ENCODE data around the gene METTL23.
A peak's percentile ranks its signal among the peaks of the same experiment; 100 is the strongest.
"Not testable (repeated sequence)": the region's sequence is repeated elsewhere in the genome, so short reads cannot be mapped to it uniquely, and the experiment has no call there.

The METTL23 gene

GRCh38 chr17:76714822-76715495 is 11.7 kb upstream of the METTL23 start:
- peak; percentile 15 to 75 (median 63) for DNase-seq

- DNase-seq: no peak
Observed at GRCh38 chr17:76715496-76715830, 11.2 kb upstream of the METTL23 start.

DNA sequence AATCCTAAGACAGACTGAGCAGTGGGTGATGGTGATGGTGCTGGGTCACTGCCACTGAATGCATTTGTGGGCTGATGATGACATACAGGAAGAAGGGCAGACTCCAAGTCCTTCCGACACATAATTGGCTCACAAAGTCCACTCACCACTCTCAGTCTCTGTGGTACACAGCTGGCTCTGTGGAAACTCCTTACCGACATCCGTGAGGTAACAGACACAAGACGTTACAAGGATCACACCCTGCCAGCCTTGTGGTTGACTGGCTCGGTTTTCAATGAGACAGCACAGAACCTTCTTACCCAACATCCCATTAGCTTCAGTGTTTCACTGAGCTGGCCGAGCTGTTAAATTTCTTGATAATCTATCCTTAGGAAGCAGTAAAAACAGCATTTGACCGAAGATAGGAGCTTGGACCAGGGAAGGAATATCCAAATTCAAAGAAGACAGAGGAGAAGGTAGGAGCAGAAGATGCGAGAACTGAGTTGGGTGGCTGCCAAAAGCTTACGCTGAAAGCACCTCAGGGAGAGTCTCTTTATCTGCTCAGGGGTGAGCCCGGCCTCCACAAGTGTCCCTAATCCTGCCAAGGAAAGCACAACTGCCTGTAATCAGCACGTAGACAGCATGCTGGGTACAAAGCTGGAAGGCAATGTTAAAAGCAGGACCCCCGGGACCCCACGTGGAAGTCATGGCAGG is 10.3 kb upstream of the METTL23 start:
- no peak for DNase-seq

- DNase-seq: no peak
Observed at GRCh38 chr17:76716839-76717215, 9.8 kb upstream of the METTL23 start.

- no peak for DNase-seq
Observed at GRCh38 chr17:76718516-76718915, 8.1 kb upstream of the METTL23 start.

DNA sequence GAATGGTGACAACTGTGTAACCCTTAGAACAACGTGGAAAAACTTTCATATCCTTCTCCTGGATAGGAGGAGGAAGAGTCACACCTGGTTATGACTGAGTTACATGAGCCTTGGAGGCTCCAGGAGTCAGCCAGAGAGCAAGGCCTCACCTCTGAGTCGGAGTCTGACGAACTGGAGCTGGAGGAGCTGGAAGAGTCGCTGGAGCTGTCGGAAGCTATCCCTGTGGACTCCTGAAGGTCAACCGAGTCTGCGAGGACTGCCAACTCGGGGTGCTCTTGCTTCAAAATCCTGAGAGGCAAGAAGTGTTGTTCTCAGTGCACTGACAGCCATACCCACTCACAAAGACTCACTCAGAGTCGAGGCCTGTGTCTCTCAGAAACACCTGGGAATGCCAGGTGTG is 6.4 kb upstream of the METTL23 start:
- no peak for DNase-seq

- DNase-seq: no peak
Observed at GRCh38 chr17:76720941-76721340, 5.7 kb upstream of the METTL23 start.

DNA sequence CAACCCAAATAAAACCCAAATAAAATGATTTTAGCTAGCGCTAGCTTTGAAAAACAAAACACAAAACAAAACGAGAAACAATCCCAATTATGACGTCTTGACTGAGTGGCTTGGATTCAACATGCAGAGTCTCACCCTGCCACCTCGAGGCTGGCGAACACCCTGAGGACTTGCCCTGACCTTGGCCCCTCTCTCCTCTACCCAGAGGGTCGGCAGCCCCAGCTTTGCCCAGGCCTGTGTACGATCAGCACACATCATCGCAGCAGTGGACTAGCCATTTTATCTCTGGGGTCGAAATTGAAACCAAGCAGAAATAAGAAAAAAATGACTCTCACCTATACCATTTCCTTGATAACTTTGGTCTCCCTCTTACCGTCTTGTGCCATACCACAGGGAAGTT is 5.2 kb upstream of the METTL23 start:
- DNase-seq: no peak

GRCh38 chr17:76722279-76722678 is 4.4 kb upstream of the METTL23 start:
- DNase-seq: no peak

- not testable (repeated sequence) for DNase-seq
Observed at GRCh38 chr17:76722977-76723376, 3.7 kb upstream of the METTL23 start.

GRCh38 chr17:76723812-76724211 is 2.8 kb upstream of the METTL23 start:
- no peak for DNase-seq

DNA sequence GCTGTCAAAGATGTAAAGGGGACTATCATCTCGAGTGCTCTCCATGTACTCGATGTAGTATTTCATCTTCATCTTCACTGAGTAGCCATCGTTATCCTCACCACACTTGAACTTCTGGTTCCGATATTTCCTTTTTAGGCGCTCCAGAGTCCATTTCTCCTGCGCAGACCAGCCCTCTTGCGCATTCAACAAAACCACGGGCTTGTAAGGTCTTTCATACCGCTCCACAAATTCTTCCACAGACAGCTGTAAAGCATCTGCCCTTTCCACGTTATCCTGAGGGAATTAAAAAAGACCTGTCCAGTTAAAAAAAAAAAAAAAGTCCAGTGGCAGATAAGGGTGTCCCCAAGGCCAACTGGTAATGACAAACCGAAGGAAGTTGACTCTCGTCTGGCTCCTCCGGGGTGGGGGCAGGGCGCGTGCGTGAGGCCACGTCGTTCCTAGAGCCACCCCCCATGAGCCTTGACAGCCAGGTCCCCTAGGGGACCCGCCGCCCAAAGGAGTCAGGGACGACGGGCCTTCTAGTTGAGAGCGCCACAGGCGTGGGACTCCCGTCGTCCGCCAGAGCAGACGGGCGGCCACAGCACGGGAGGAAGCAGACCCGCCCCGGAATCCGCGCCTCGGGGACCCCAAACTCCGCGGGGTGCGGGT is 934 bp upstream of the METTL23 start:
- peak in 1 of 3 experiments; percentile 75 for DNase-seq

DNA sequence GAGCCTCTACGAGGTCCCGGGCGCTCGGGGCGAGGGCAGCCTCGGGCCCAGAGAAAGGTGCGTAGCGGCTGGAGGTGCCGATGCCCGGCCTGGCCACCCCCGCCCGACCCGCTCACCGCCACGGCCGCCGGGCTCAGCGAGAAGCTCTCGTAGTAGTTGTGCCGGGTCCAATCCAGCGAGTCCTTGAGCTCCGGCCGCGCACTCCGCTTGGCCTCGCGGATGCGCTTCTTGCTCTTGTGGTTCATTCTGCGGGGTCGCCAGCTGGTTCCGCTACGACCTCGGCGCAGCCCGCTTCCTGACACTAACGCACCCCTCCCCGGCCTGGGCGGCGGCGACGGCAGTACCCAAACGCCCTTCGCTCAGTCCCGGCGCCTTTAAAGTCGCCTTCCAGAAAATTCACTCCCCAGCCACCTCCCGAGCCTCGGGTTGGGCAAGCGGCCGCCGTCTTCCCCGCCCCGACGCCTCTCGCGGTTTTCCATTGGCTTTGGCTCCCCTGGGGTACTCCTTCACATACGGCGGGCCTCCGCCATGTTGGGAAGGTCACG is 336 bp upstream of the METTL23 start, which contains the start of gene JMJD6:
Gene JMJD6, minus strand, starts transcription at position 376 of the 545 bp plus-strand sequence. Its CDS starts 131 bp downstream, at position 245.
- peak; percentile 97 to 98 (median 97) for DNase-seq

- peak in 1 of 3 experiments; percentile 33 for DNase-seq
Observed at GRCh38 chr17:76727745-76728456, 1.3 kb downstream of the METTL23 start.

DNA sequence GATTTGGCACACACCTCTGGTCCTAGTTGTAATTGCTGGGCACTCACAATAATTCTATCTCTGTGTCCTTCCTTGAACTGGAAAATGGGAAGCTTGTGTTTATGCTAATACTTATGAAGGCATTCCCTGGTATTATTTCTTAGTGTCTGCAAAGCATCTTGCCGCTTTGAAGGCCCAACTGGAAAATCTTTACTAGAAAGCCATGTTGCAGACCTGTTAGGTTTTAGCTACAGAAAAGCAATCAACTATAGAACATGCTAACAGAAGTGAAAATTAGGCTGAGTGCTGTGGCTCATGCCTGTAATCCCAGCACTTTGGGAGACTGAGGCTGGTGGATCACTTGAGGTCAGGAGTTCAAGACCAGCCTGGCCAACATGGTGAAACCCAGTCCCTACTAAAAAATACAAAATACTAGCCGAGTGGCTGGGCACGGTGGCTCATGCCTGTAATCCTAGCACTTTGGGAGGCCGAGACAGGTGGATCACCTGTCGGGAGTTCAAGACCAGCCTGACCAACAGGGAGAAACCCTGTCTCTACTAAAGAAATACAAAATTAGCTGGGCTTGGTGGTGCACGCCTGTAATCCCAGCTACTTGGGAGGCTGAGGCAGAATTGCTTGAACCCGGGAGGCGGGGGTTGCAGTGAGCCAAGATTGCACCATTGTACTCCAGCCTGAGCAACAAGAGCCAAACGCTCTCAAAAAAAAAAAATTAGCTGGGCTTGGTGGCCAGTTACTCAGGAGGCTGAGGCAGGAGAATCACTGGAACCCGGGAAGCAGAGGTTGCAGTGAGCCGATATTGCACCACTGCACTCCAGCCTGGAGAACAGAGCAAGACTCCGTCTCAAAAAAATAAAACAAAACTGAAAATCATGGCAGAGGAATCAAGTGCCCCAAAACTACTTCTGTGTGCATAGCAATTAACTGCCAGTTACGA is 5.4 kb downstream of the METTL23 start:
- DNase-seq: not testable (repeated sequence)

- DNase-seq: peak in 1 of 3 experiments; percentile 18
Observed at GRCh38 chr17:76732734-76733617, 6.3 kb downstream of the METTL23 start.

- peak in 1 of 3 experiments; percentile 35 for DNase-seq
Observed at GRCh38 chr17:76733618-76733957, 6.9 kb downstream of the METTL23 start.

DNA sequence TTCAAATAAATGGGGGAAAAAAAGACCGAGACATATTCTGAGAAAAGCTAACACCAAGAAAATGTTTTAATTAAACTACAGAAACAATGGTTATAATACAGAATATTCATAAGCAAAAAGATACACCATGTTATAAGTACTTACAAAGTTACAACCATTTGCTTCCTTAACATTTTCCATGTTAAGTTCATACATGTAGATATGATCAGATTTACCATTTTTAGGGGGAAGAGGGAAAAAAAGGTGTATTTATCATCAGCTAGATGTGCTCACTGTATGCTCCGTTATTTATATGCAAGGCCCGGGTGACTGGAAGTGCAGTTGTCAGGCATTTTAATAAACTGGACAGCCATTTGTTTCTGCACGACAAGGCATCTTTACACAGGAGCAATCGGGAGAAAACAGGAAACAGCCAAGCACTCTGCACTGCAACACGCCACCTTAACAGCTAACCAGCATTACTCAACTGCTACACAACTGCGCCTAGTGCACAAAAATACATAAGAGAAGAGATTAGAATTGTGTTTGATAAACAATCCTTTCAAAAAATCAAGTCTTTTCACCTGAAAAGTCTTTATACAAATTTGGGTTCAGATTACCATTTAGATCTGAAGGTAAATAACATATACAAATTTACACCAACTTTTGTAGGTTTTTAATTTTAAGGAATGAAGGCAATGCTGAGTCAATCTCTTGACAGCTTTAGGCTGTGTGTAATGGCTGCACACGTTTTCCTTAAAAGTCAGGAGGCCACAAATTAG is 7.6 kb downstream of the METTL23 start:
- peak in 1 of 3 experiments; percentile 44 for DNase-seq

GRCh38 chr17:76735006-76735405 is 8.4 kb downstream of the METTL23 start:
- peak in 1 of 3 experiments; percentile 54 for DNase-seq
